Smooth muscle cell (in vitro differentiated cells): ENCODE data around the gene TBL2. TPM values are rescaled to one million over a fixed set of nuclear protein-coding genes. Genes with fewer than 3 reads are reported as not detected.
"Not testable (repeated sequence)": the region's sequence is repeated elsewhere in the genome, so short reads cannot be mapped to it uniquely, and the experiment has no call there.

Experiments used
- DNase-seq: peaks from one replicate; lab custom pipeline; 2025; ENCODE audit not compliant: unreplicated experiment; lab: John Stamatoyannopoulos, UW
- H2AFZ ChIP-seq: fragments of 200-600 bp; sonication (generic); 2 replicates; pipeline ENCODE4 v1.6.0; 2016; ENCODE audit warnings: antibody characterized with exemption, low read depth, mild to moderate bottlenecking
- H3F3A ChIP-seq: fragments of 200-600 bp; sonication (generic); 2 replicates; pipeline ENCODE4 v1.6.0; 2017; ENCODE audit warnings: antibody characterized with exemption, low read depth
- H3K27ac ChIP-seq: fragments of 200-600 bp; sonication (generic); 2 replicates; pipeline ENCODE4 v1.5.1; 2016; ENCODE audit warnings: low read depth, mild to moderate bottlenecking
- H3K27me3 ChIP-seq: fragments of 200-600 bp; sonication (generic); 2 replicates; pipeline ENCODE4 v1.6.1; 2016; ENCODE audit warnings: low read depth, mild to moderate bottlenecking
- H3K36me3 ChIP-seq: fragments of 200-600 bp; sonication (generic); 2 replicates; pipeline ENCODE4 v1.5.1; 2016; ENCODE audit warnings: low read depth
- H3K4me1 ChIP-seq: fragments of 200-600 bp; sonication (generic); 2 replicates; pipeline ENCODE4 v1.5.1; 2016; ENCODE audit warnings: low read depth
- H3K4me2 ChIP-seq: fragments of 200-600 bp; sonication (generic); 2 replicates; pipeline ENCODE4 v1.6.0; 2016; ENCODE audit warnings: mild to moderate bottlenecking
- H3K4me3 ChIP-seq: fragments of 200-600 bp; sonication (generic); 2 replicates; pipeline ENCODE4 v1.5.1; 2016; ENCODE audit warnings: mild to moderate bottlenecking
- H3K79me2 ChIP-seq: fragments of 200-600 bp; sonication (generic); 2 replicates; pipeline ENCODE4 v1.6.0; 2016; ENCODE audit warnings: low read depth, mild to moderate bottlenecking
- H3K9ac ChIP-seq: fragments of 200-600 bp; sonication (generic); 2 replicates; pipeline ENCODE4 v1.6.0; 2016; ENCODE audit warnings: low read depth
- H3K9me3 ChIP-seq: fragments of 200-600 bp; sonication (generic); replicated peaks from 2 replicates; pipeline ENCODE4 v1.5.1; 2016; ENCODE audit warnings: low read depth
- H4K20me1 ChIP-seq: fragments of 200-600 bp; sonication (generic); 2 replicates; pipeline ENCODE4 v1.6.0; 2016; ENCODE audit warnings: low read depth
- WGBS: methylation state at CpG from one replicate; pipeline ENCODE4 v1.1.7; 2016; ENCODE audit warnings: low lambda C conversion rate; 5-methylcytosine and 5-hydroxymethylcytosine counted together
- polyA plus RNA-seq: library from polyadenylated mRNA; unstranded; fragments of >200 nt; fragmentation: Nextera tagmentation; extraction: Ambion mirVana; gene quantifications from 2 replicates; pipeline ENCODE4 v1.2.1, GENCODE V29; 2016
- total RNA-seq: library from RNA; depleted of rRNA; stranded (reverse); fragments of >200 nt; gene quantifications from 2 replicates; pipeline ENCODE4 v1.2.3, GENCODE V29; 2014
- TF ChIP-seq, protein P1 (sequence below): fragments of 200-600 bp; sonication (generic); IDR thresholded peaks from 2 replicates; pipeline ENCODE4 v1.5.1; 2017; ENCODE audit warnings: borderline replicate concordance, mild to moderate bottlenecking, antibody characterized with exemption; ENCODE audit not compliant: insufficient read depth, poor library complexity, severe bottlenecking

TBL2 gene
- total and polyA plus RNA-seq, 2 experiments from 2014 or later: 67.6 to 78.5 TPM

DNA sequence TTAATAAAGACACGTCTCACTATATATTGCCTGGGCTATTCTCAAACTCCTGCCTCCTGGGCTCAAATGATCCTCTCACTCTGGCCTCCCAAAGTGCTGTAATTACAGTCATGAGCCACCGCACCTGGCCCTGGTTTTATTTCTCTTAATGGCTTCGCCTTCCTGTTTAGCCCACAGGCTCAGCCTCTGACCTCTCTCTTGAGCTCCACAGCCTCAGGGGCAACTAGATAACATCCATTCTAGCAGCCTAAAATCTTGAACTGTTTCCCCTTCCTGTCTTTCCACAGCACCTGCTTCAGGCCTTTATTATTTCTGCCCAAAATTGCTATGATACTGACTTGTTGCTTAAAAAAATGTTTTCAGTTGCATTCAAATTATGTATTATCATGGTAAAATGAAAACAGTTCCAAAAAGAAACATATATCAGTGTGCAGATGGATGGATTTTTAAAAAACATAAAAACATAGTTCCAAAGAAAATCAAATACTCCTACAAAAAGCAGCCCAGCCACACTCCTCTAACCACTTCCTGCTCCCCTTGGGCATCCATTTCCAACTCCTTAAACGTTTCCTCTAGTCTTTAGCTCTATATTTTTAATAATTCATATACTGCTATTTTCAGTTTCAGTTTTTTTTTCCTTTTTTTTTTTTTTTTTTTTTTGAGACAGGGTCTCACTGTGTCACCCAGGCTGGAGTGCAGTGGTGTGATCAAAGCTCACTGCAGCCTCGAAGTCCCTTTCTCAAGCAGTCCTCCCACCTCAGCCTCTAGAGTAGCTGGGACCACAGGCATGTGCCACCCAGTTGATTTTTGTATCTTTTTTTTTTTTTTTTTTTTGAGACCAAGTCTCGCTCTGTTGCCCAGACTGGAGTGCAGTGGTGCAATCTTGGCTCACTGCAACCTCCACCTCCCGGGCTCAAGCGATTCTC, 51.2 kb downstream of the TBL2 start:
- Histone ChIP-seq H3K79me2 (no peaks in the 10 kb centered on the region), H3K4me3 (no peak overlapping the region), H3F3A (no peaks in the 10 kb centered on the region), H3K9me3 (no peaks in the 10 kb centered on the region), H4K20me1 (no peaks in the 10 kb centered on the region), H3K4me2 (no peak overlapping the region), H3K36me3 (no peaks in the 10 kb centered on the region), H3K27me3 (no peaks in the 10 kb centered on the region), H3K27ac (no peak overlapping the region), H2AFZ (no peak overlapping the region), H3K9ac (no peak overlapping the region), H3K4me1 (no peaks in the 10 kb centered on the region)
- TF ChIP-seq, protein P1, sequence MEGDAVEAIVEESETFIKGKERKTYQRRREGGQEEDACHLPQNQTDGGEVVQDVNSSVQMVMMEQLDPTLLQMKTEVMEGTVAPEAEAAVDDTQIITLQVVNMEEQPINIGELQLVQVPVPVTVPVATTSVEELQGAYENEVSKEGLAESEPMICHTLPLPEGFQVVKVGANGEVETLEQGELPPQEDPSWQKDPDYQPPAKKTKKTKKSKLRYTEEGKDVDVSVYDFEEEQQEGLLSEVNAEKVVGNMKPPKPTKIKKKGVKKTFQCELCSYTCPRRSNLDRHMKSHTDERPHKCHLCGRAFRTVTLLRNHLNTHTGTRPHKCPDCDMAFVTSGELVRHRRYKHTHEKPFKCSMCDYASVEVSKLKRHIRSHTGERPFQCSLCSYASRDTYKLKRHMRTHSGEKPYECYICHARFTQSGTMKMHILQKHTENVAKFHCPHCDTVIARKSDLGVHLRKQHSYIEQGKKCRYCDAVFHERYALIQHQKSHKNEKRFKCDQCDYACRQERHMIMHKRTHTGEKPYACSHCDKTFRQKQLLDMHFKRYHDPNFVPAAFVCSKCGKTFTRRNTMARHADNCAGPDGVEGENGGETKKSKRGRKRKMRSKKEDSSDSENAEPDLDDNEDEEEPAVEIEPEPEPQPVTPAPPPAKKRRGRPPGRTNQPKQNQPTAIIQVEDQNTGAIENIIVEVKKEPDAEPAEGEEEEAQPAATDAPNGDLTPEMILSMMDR: no peak
- DNase-seq: no peak
- WGBS: 75% methylated on average over 5 of the region's 8 CpGs

DNA sequence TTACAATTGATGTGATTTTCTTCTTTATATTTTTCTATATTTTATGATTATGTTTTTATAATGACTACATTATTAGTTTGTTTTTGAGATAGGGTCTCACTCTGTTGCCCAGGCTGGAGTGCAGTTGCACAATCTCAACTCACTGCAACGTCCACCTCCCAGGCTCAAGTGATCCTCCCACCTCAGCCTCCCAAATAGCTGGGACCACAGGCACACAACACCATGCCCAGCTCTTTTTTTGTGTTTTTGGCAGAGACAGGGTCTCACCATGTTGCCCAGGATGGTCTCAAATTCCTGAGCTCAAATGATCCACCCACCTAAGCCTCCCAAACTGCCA, 52.3 kb downstream of the TBL2 start:
- not testable (repeated sequence) for H3K27ac ChIP-seq, DNase-seq, H3F3A ChIP-seq, H3K27me3 ChIP-seq, H3K9ac ChIP-seq, H2AFZ ChIP-seq, H3K4me3 ChIP-seq, H3K9me3 ChIP-seq, H3K36me3 ChIP-seq, H3K4me2 ChIP-seq, H3K4me1 ChIP-seq, H4K20me1 ChIP-seq, H3K79me2 ChIP-seq
- 69% methylated on average over 1 of the region's 1 CpG for WGBS

GRCh38 chr7:73522105-73522872, 56.1 kb downstream of the TBL2 start, which contains the start of gene BAZ1B:
TSS of gene BAZ1B (minus strand) at chr7:73522293. CDS start at chr7:73521933, 360 bp downstream.
- peak within 1 kb of the TSS; percentile 97 for H3K4me3 ChIP-seq
- peaks cover 6% of the 10 kb centered on the region for H3K36me3 ChIP-seq
- DNase-seq: peak; percentile 93
- under 1% methylated on average over 63 of the region's 71 CpGs for WGBS
- H4K20me1 ChIP-seq: peaks cover 34% of the 10 kb centered on the region
- H3K79me2 ChIP-seq: peaks cover 44% of the 10 kb centered on the region
- TF ChIP-seq, protein P1: no peak
- peak within 1 kb of the TSS; percentile 54 for H3K27ac ChIP-seq
- H3K9ac ChIP-seq: peak within 1 kb of the TSS; percentile 63
- peak within 1 kb of the TSS; percentile 98 for H3K4me2 ChIP-seq
- no peaks in the 10 kb centered on the region for H3K27me3 ChIP-seq
- no peaks in the 10 kb centered on the region for H3K9me3 ChIP-seq
- peaks cover 23% of the 10 kb centered on the region for H3K4me1 ChIP-seq
- H3F3A ChIP-seq: peaks cover 14% of the 10 kb centered on the region
- peak within 1 kb of the TSS; percentile 80 for H2AFZ ChIP-seq

DNA sequence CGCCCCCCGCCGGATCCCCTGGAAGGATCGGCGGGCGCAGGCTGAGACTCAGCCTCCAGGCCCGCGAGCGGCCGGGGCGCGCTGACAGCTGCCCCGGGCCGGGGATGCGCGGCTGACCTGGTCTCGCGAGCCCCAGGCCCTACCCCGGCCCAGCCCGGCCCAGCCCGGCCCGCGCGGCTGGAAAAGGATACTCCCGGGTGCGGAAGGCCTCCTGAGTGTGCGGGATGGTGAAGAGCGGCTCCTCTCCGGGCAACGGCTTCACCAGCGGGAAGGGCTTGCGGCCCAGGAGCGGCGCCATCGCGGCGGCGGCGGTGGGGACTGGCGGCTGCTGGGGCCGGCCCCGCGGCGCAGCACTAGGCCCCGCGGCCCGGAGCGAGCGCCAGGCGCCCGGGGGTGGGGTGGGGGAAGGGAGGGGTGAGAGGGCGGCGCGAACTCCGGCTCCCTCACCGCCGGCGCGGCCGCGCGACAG, 56.7 kb downstream of the TBL2 start:
- Histone ChIP-seq H3K4me2 (peak overlapping the region; percentile 98), H3K27me3 (no peaks in the 10 kb centered on the region), H3K79me2 (peaks cover 51% of the 10 kb centered on the region), H2AFZ (peak overlapping the region; percentile 68), H3K4me3 (peak overlapping the region; percentile 97), H3K27ac (peak overlapping the region; percentile 54), H4K20me1 (peaks cover 40% of the 10 kb centered on the region), H3K36me3 (peaks cover 7% of the 10 kb centered on the region), H3K9me3 (no peaks in the 10 kb centered on the region), H3K4me1 (peaks cover 23% of the 10 kb centered on the region), H3F3A (peaks cover 14% of the 10 kb centered on the region), H3K9ac (peak overlapping the region; percentile 63)
- TF ChIP-seq, protein P1: no peak
- peak; percentile 73 for DNase-seq
- 1% methylated on average over 19 of the region's 62 CpGs for WGBS
